H9 (cell line): Measurements from ENCODE around the gene MOAP1. TPM values are rescaled to one million over a fixed set of nuclear protein-coding genes. Genes with fewer than 3 reads are reported as not detected.

Experiments used
- DNase-seq: peaks from one replicate; pipeline ENCODE4 v3.0.0-alpha.2; 2017
- H2AFZ ChIP-seq: one replicate; pipeline ENCODE4 v1.6.1; 2013; ENCODE audit warnings: mild to moderate bottlenecking, low read length, control low read depth, moderate library complexity
- H2AK5ac ChIP-seq: 2 replicates; pipeline ENCODE4 v1.6.1; 2013; ENCODE audit warnings: low read length, control low read depth, mixed read lengths; ENCODE audit not compliant: insufficient read length
- H2BK120ac ChIP-seq: one replicate; pipeline ENCODE4 v1.6.1; 2013; ENCODE audit warnings: low read depth, mild to moderate bottlenecking, low read length, control low read depth, inconsistent platforms; ENCODE audit not compliant: poor library complexity, severe bottlenecking
- H2BK12ac ChIP-seq: 2 replicates; pipeline ENCODE4 v1.6.1; 2013; ENCODE audit warnings: low read length, control low read depth, mixed read lengths, low read depth; ENCODE audit not compliant: insufficient read length
- H2BK15ac ChIP-seq: 2 replicates; pipeline ENCODE4 v1.6.1; 2013; ENCODE audit warnings: low read depth, low read length, control low read depth
- H2BK20ac ChIP-seq: one replicate; pipeline ENCODE4 v1.6.1; 2013; ENCODE audit warnings: low read depth, mild to moderate bottlenecking, low read length, control low read depth, inconsistent platforms; ENCODE audit not compliant: poor library complexity, severe bottlenecking
- H2BK5ac ChIP-seq: 2 replicates; pipeline ENCODE4 v1.6.1; 2013; ENCODE audit warnings: low read length, control low read depth, mixed read lengths; ENCODE audit not compliant: insufficient read length
- H3K14ac ChIP-seq: 2 replicates; pipeline ENCODE4 v1.6.1; 2013; ENCODE audit warnings: low read length, control low read depth; ENCODE audit not compliant: insufficient read depth
- H3K18ac ChIP-seq: 2 replicates; pipeline ENCODE4 v1.6.1; 2013; ENCODE audit warnings: low read depth, mild to moderate bottlenecking, mixed read lengths, low read length, control low read depth; ENCODE audit not compliant: insufficient read length
- H3K23ac ChIP-seq: 2 replicates; pipeline ENCODE4 v1.6.1; 2013; ENCODE audit warnings: low read length, control low read depth, mixed read lengths, low read depth; ENCODE audit not compliant: insufficient read length
- H3K23me2 ChIP-seq: 2 replicates; pipeline ENCODE4 v1.6.1; 2013; ENCODE audit warnings: low read depth, mild to moderate bottlenecking, mixed read lengths, low read length, control low read depth; ENCODE audit not compliant: insufficient read length, poor library complexity, severe bottlenecking
- H3K27ac ChIP-seq: 2 replicates; pipeline ENCODE4 v1.5.1; 2013; ENCODE audit warnings: low read length, control low read depth, mixed read lengths, low read depth; ENCODE audit not compliant: insufficient read length
- H3K27me3 ChIP-seq: 2 replicates; pipeline ENCODE4 v1.6.1; 2013; ENCODE audit warnings: low read length, control low read depth, inconsistent platforms; ENCODE audit not compliant: insufficient read depth
- H3K4ac ChIP-seq: 2 replicates; pipeline ENCODE4 v1.6.1; 2013; ENCODE audit warnings: low read depth, mild to moderate bottlenecking, control low read depth, inconsistent platforms, low read length, moderate library complexity
- H3K4me1 ChIP-seq: 2 replicates; pipeline ENCODE4 v1.6.1; 2013; ENCODE audit warnings: low read length, control low read depth, inconsistent platforms; ENCODE audit not compliant: insufficient read depth
- H3K4me2 ChIP-seq: 2 replicates; pipeline ENCODE4 v1.6.1; 2013; ENCODE audit warnings: low read length, control low read depth, mixed read lengths; ENCODE audit not compliant: insufficient read length, insufficient read depth
- H3K56ac ChIP-seq: 2 replicates; pipeline ENCODE4 v1.6.1; 2013; ENCODE audit warnings: low read depth, mild to moderate bottlenecking, mixed read lengths, low read length, control low read depth; ENCODE audit not compliant: insufficient read length
- H3K79me1 ChIP-seq: 2 replicates; pipeline ENCODE4 v1.6.1; 2013; ENCODE audit warnings: low read depth, mild to moderate bottlenecking, moderate library complexity, low read length, control low read depth, inconsistent platforms; ENCODE audit not compliant: insufficient read depth, poor library complexity, severe bottlenecking
- H3K79me2 ChIP-seq: 2 replicates; pipeline ENCODE4 v1.6.1; 2013; ENCODE audit warnings: low read length, control low read depth, inconsistent platforms; ENCODE audit not compliant: insufficient read depth
- H3K9ac ChIP-seq: 2 replicates; pipeline ENCODE4 v1.6.1; 2013; ENCODE audit warnings: low read length, control low read depth, mixed read lengths; ENCODE audit not compliant: insufficient read length; ENCODE audit errors: extremely low read depth
- H3K9me3 ChIP-seq: one replicate; pipeline ENCODE4 v1.6.1; 2013; ENCODE audit warnings: low read depth, low read length, inconsistent platforms; ENCODE audit not compliant: control insufficient read depth
- H3T11ph ChIP-seq: one replicate; pipeline ENCODE4 v1.6.1; 2013; ENCODE audit warnings: mild to moderate bottlenecking, low read length, control low read depth, inconsistent platforms
- H4K20me1 ChIP-seq: one replicate; pipeline ENCODE4 v1.6.1; 2013; ENCODE audit not compliant: control insufficient read depth, insufficient read length, insufficient read depth
- H4K5ac ChIP-seq: 2 replicates; pipeline ENCODE4 v1.6.1; 2013; ENCODE audit warnings: low read depth, mild to moderate bottlenecking, mixed read lengths, low read length, control low read depth; ENCODE audit not compliant: insufficient read length
- H4K8ac ChIP-seq: replicated peaks from 2 replicates; pipeline ENCODE4 v1.6.1; 2013; ENCODE audit warnings: low read length, control low read depth, mixed read lengths, low read depth; ENCODE audit not compliant: insufficient read length
- H4K91ac ChIP-seq: 2 replicates; pipeline ENCODE4 v1.6.1; 2013; ENCODE audit warnings: low read depth, mild to moderate bottlenecking, moderate library complexity, mixed read lengths, low read length, control low read depth; ENCODE audit not compliant: insufficient read length
- H3K27ac Mint-ChIP-seq, 3 experiments: 2 replicates in 2 of 3; 3 replicates in 1 of 3; pipeline ENCODE4 v1.8.0; 2020 to 2021; ENCODE audit warnings: mixed read lengths in 3 of 3, mild to moderate bottlenecking in 1 of 3, moderate library complexity in 1 of 3
- H3K27me3 Mint-ChIP-seq: 2 replicates; pipeline ENCODE4 v1.8.0; 2021; ENCODE audit warnings: low read depth, mild to moderate bottlenecking, moderate library complexity, mixed read lengths
- H3K36me3 Mint-ChIP-seq, 3 experiments: 2 replicates in 2 of 3; 3 replicates in 1 of 3; pipeline ENCODE4 v1.8.0; 2020 to 2021; ENCODE audit warnings: low read depth in 3 of 3, mixed read lengths in 3 of 3; ENCODE audit not compliant: insufficient read depth in 1 of 3
- H3K4me1 Mint-ChIP-seq, 2 experiments: 2 replicates each; pipeline ENCODE4 v1.8.0; 2020; ENCODE audit warnings: mixed read lengths in 2 of 2
- H3K4me3 Mint-ChIP-seq, 2 experiments: 2 replicates in 1 of 2; 3 replicates in 1 of 2; pipeline ENCODE4 v1.8.0; 2020 to 2021; ENCODE audit warnings: mild to moderate bottlenecking in 2 of 2, mixed read lengths in 2 of 2, moderate library complexity in 1 of 2
- H3K9me3 Mint-ChIP-seq, 2 experiments: 2 replicates in 1 of 2; 3 replicates in 1 of 2; pipeline ENCODE4 v1.8.0; 2020; ENCODE audit warnings: mild to moderate bottlenecking in 2 of 2, mixed read lengths in 2 of 2, moderate library complexity in 1 of 2
- WGBS: extraction: QIAGEN DNeasy Blood & Tissue Kit; methylation state at CpG from one replicate; pipeline ENCODE4 v1.1.7; 2013; ENCODE audit warnings: missing lambda C conversion rate, low lambda C conversion rate, mixed read lengths; ENCODE audit not compliant: insufficient read length; ENCODE audit errors: extremely low coverage; 5-methylcytosine and 5-hydroxymethylcytosine counted together
- total RNA-seq: library from RNA; stranded (reverse); gene quantifications from 2 replicates; pipeline ENCODE4 v1.2.1, GENCODE V29; 2021
- TF ChIP-seq, protein P1 (sequence below): fragments of 200-600 bp; sonication (generic); conservative IDR thresholded peaks from 3 replicates; pipeline ENCODE4 v1.8.0; 2021; ENCODE audit warnings: antibody characterized with exemption, mild to moderate bottlenecking

MOAP1 gene
- total RNA-seq, 1 experiment from 2014 or later = 13.6 TPM

DNA sequence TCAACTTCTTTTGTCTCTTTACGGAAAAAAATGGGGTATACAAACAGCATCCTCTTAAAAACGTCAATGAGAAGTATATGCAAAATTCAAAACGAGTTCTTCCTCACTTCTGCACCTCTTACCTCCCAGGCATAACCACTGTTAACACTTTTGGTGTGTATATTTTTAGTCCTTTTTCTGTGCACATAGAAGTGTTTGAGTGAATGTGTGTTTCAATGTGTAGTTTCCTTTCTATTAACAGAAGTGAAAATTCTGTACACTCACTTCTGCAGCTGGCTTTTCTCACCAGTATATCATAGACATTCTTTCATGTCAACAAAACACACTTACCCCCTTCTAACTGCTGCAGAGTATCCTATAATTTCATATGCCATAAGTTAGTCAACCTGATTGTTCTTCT is 27.7 kb upstream of the MOAP1 start:
- no peak overlapping the region for H4K5ac ChIP-seq
- Mint-ChIP-seq H3K4me3 (no peak overlapping the region), H3K27ac (no peak overlapping the region)

More for the DNA sequence above, 27.7 kb upstream of the MOAP1 start:
- Histone ChIP-seq H2BK120ac (no peak overlapping the region), H3K4me1 (no peaks in the 10 kb centered on the region; the same call in 1 of the 2 replicates), H3K56ac (no peak overlapping the region), H3T11ph (no peak overlapping the region), H2BK12ac (no peak overlapping the region), H2BK15ac (no peak overlapping the region), H3K27me3 (no peaks in the 10 kb centered on the region), H3K4me2 (no peak overlapping the region), H4K20me1 (no peaks in the 10 kb centered on the region), H4K91ac (no peak overlapping the region), H2AFZ (no peak overlapping the region), H2BK5ac (no peak overlapping the region), H3K4ac (no peak overlapping the region), H3K14ac (no peak overlapping the region), H2AK5ac (no peak overlapping the region), H3K23ac (no peak overlapping the region), H3K18ac (no peak overlapping the region), H3K79me2 (no peaks in the 10 kb centered on the region), H3K23me2 (peaks cover 7% of the 10 kb centered on the region), H3K9ac (no peak overlapping the region), H3K79me1 (no peaks in the 10 kb centered on the region), H4K8ac (no peak overlapping the region), H3K9me3 (no peaks in the 10 kb centered on the region), H3K27ac (no peak overlapping the region), H2BK20ac (no peak overlapping the region)
- peaks cover 9 to 53% (median 41%) of the 10 kb centered on the region in 3 experiments; a peak in 6 of 7 replicates for H3K36me3 Mint-ChIP-seq
- no CpG with 5 or more reads among the region's 3 CpGs for WGBS
- peaks cover 3 to 4% of the 10 kb centered on the region in 2 experiments for H3K4me1 Mint-ChIP-seq
- no peaks in the 10 kb centered on the region for H3K27me3 Mint-ChIP-seq
- DNase-seq = no peak
- no peaks in the 10 kb centered on the region for H3K9me3 Mint-ChIP-seq
- TF ChIP-seq, protein P1, sequence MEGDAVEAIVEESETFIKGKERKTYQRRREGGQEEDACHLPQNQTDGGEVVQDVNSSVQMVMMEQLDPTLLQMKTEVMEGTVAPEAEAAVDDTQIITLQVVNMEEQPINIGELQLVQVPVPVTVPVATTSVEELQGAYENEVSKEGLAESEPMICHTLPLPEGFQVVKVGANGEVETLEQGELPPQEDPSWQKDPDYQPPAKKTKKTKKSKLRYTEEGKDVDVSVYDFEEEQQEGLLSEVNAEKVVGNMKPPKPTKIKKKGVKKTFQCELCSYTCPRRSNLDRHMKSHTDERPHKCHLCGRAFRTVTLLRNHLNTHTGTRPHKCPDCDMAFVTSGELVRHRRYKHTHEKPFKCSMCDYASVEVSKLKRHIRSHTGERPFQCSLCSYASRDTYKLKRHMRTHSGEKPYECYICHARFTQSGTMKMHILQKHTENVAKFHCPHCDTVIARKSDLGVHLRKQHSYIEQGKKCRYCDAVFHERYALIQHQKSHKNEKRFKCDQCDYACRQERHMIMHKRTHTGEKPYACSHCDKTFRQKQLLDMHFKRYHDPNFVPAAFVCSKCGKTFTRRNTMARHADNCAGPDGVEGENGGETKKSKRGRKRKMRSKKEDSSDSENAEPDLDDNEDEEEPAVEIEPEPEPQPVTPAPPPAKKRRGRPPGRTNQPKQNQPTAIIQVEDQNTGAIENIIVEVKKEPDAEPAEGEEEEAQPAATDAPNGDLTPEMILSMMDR = no peak
